GM23338 (cell line): ENCODE data around the gene NSG1. TPM values are rescaled to one million over a fixed set of nuclear protein-coding genes. Genes with fewer than 3 reads are reported as not detected.

Experiments used
- ATAC-seq: fragments of 200-7000 bp; cut with Tn5 transposase; 3 replicates; pipeline ENCODE4 v1.9.1; 2020
- DNase-seq: peaks from one replicate; pipeline ENCODE4 v3.0.0-alpha.2; 2015; ENCODE audit warnings: low spot score
- H2AFZ ChIP-seq: fragments of 200-600 bp; sonication (generic); 2 replicates; pipeline ENCODE4 v1.8.0; 2016; ENCODE audit warnings: antibody characterized with exemption, mild to moderate bottlenecking, moderate library complexity
- H3F3A ChIP-seq: fragments of 200-600 bp; sonication (generic); replicated peaks from 2 replicates; pipeline ENCODE4 v1.8.0; 2017; ENCODE audit warnings: antibody characterized with exemption, mixed run types, low read depth
- H3K27ac ChIP-seq: fragments of 200-600 bp; sonication (generic); 2 replicates; pipeline ENCODE4 v1.6.1; 2016; ENCODE audit warnings: low read depth
- H3K27me3 ChIP-seq: fragments of 200-600 bp; sonication (generic); 2 replicates; pipeline ENCODE4 v1.8.0; 2016; ENCODE audit warnings: mild to moderate bottlenecking, mixed run types, moderate library complexity; ENCODE audit not compliant: insufficient read depth
- H3K36me3 ChIP-seq: fragments of 200-600 bp; sonication (generic); 2 replicates; pipeline ENCODE4 v1.8.0; 2016; ENCODE audit warnings: mild to moderate bottlenecking; ENCODE audit not compliant: insufficient read depth
- H3K4me1 ChIP-seq: fragments of 200-600 bp; sonication (generic); 2 replicates; pipeline ENCODE4 v1.8.0; 2016; ENCODE audit warnings: mild to moderate bottlenecking, moderate library complexity; ENCODE audit not compliant: insufficient read depth
- H3K4me2 ChIP-seq: fragments of 200-600 bp; sonication (generic); 2 replicates; pipeline ENCODE4 v1.7.1; 2017; ENCODE audit warnings: mixed run types
- H3K4me3 ChIP-seq: fragments of 200-600 bp; sonication (generic); 2 replicates; pipeline ENCODE4 v1.6.1; 2016; ENCODE audit warnings: mixed run types
- H3K79me2 ChIP-seq: fragments of 200-600 bp; sonication (generic); replicated peaks from 2 replicates; pipeline ENCODE4 v1.8.0; 2017; ENCODE audit warnings: mild to moderate bottlenecking; ENCODE audit not compliant: insufficient read depth
- H3K9me2 ChIP-seq: fragments of 200-600 bp; sonication (generic); 2 replicates; pipeline ENCODE4 v1.8.0; 2017; ENCODE audit not compliant: insufficient read depth
- H4K20me1 ChIP-seq: fragments of 200-600 bp; sonication (generic); replicated peaks from 2 replicates; pipeline ENCODE4 v1.8.0; 2017; ENCODE audit warnings: mild to moderate bottlenecking; ENCODE audit not compliant: insufficient read depth
- H3K27ac Mint-ChIP-seq: 2 replicates; pipeline ENCODE4 v1.8.0; 2020; ENCODE audit warnings: inconsistent platforms, mild to moderate bottlenecking, moderate library complexity, mixed read lengths
- H3K27me3 Mint-ChIP-seq: 3 replicates; pipeline ENCODE4 v1.8.0; 2022; ENCODE audit warnings: low read depth, mild to moderate bottlenecking, moderate library complexity, mixed read lengths, inconsistent platforms; ENCODE audit not compliant: insufficient read depth, poor library complexity
- H3K36me3 Mint-ChIP-seq: 3 replicates; pipeline ENCODE4 v1.8.0; 2021; ENCODE audit warnings: low read depth, mild to moderate bottlenecking, inconsistent platforms, moderate library complexity, mixed read lengths
- H3K4me1 Mint-ChIP-seq: 3 replicates; pipeline ENCODE4 v1.8.0; 2020; ENCODE audit warnings: mild to moderate bottlenecking, inconsistent platforms, mixed read lengths
- H3K4me3 Mint-ChIP-seq: 3 replicates; pipeline ENCODE4 v1.8.0; 2021; ENCODE audit warnings: moderate library complexity, mild to moderate bottlenecking, inconsistent platforms, mixed read lengths
- H3K9me3 Mint-ChIP-seq: 3 replicates; pipeline ENCODE4 v1.8.0; 2020; ENCODE audit warnings: moderate library complexity, mild to moderate bottlenecking, inconsistent platforms, mixed read lengths
- CREB1 ChIP-seq: fragments of 250-450 bp; sonication (Bioruptor Pico); IDR thresholded peaks from 2 replicates; pipeline ENCODE4 v1.5.0; 2020; ENCODE audit warnings: low read depth, mild to moderate bottlenecking, moderate library complexity
- CTCF ChIP-seq, 2 experiments: fragments of 200-600 bp in 1 of 2; sonication (generic) in 1 of 2; conservative IDR thresholded peaks; 2 replicates each; pipeline versions ENCODE4 v1.5.1 to v1.6.1; 2016 to 2017; ENCODE audit warnings: antibody characterized with exemption in 2 of 2, low read depth in 2 of 2, mild to moderate bottlenecking in 2 of 2, moderate library complexity in 1 of 2
- ETS1 ChIP-seq: IDR thresholded peaks from 2 replicates; pipeline ENCODE4 v1.6.1; 2016; ENCODE audit warnings: antibody characterized with exemption
- EZH2 ChIP-seq: fragments of 200-600 bp; sonication (generic); IDR thresholded peaks from one replicate; pipeline ENCODE4 v1.8.0; 2017; ENCODE audit warnings: antibody characterized with exemption, mild to moderate bottlenecking, low read depth; ENCODE audit not compliant: unreplicated experiment
- EZH2phosphoT487 ChIP-seq: fragments of 200-600 bp; sonication (generic); IDR thresholded peaks from one replicate; pipeline ENCODE4 v1.8.1; 2018; ENCODE audit warnings: antibody characterized with exemption; ENCODE audit not compliant: unreplicated experiment
- JUNB ChIP-seq: IDR thresholded peaks from one replicate; pipeline ENCODE4 v1.6.1; 2016; ENCODE audit warnings: antibody characterized with exemption; ENCODE audit not compliant: unreplicated experiment
- NANOG ChIP-seq: IDR thresholded peaks from 2 replicates; pipeline ENCODE4 v1.6.1; 2016; ENCODE audit warnings: antibody characterized with exemption, borderline replicate concordance
- POLR2AphosphoS5 ChIP-seq: IDR thresholded peaks from 2 replicates; pipeline ENCODE4 v1.6.1; 2016; ENCODE audit warnings: antibody characterized with exemption, low read depth
- REST ChIP-seq: IDR thresholded peaks from one replicate; pipeline ENCODE4 v1.6.1; 2018; ENCODE audit warnings: antibody characterized with exemption; ENCODE audit not compliant: unreplicated experiment
- STAT1 ChIP-seq: IDR thresholded peaks from one replicate; pipeline ENCODE4 v1.6.1; 2016; ENCODE audit warnings: antibody characterized with exemption; ENCODE audit not compliant: unreplicated experiment
- ZNF114 ChIP-seq: fragments of 250-450 bp; sonication (Bioruptor Pico); IDR thresholded peaks from 2 replicates; pipeline ENCODE4 v1.5.0; 2020; ENCODE audit warnings: mild to moderate bottlenecking, moderate library complexity
- ZNF331 ChIP-seq: fragments of 250-450 bp; sonication (Bioruptor Pico); IDR thresholded peaks from 2 replicates; pipeline ENCODE4 v1.5.0; 2020; ENCODE audit warnings: low read depth, mild to moderate bottlenecking, moderate library complexity
- polyA plus RNA-seq: library from polyadenylated mRNA; unstranded; fragments of >200 nt; fragmentation: Nextera tagmentation; extraction: Ambion mirVana; gene quantifications from 2 replicates; pipeline ENCODE4 v1.2.1, GENCODE V29; 2016
- total RNA-seq: library from RNA; depleted of rRNA; stranded (reverse); fragments of >200 nt; shearing (Covaris generic); gene quantifications from 2 replicates; pipeline ENCODE4 v1.2.3, GENCODE V29; 2014

NSG1 gene
- total and polyA plus RNA-seq, 2 experiments from 2014 or later, result 17.4 to 34.5 TPM

GRCh38 chr4:4396628-4397440, 9.9 kb downstream of the NSG1 start (continued):
- TF ChIP-seq CTCF (conservative IDR thresholded peaks at IDR 0.05; ENCODE audit: low read depth in 2 of 2) (no peak), JUNB (no peak), NANOG (no peak), EZH2 (no peak), REST (no peak)

- no peak overlapping the region for H2AFZ ChIP-seq
- H3K4me1 Mint-ChIP-seq, result peaks cover 26% of the 10 kb centered on the region
- H3K27ac ChIP-seq, result peak overlapping the region; percentile 45; the same call in 1 of the 2 replicates
- H3K27ac Mint-ChIP-seq, result peak overlapping the region; percentile 93
- no peaks in the 10 kb centered on the region for H3K36me3 ChIP-seq
- no peak overlapping the region for H3K4me3 ChIP-seq
- no peak overlapping the region for H3K4me3 Mint-ChIP-seq
- H3F3A ChIP-seq, result no peaks in the 10 kb centered on the region
- DNase-seq, result no peak
- H3K27me3 ChIP-seq, result no peaks in the 10 kb centered on the region
- H3K36me3 Mint-ChIP-seq, result peaks cover 52% of the 10 kb centered on the region
- H3K9me2 ChIP-seq, result no peaks in the 10 kb centered on the region
- no peaks in the 10 kb centered on the region; the same call in 1 of the 3 replicates for H3K9me3 Mint-ChIP-seq
- peaks cover 14% of the 10 kb centered on the region for H3K27me3 Mint-ChIP-seq
- H3K79me2 ChIP-seq, result 0 out of 2 replicates have a peak, but pooled peaks cover 4% of the 10 kb centered on the region
- H3K4me2 ChIP-seq, result no peak overlapping the region
- ATAC-seq, result no peak
- no peaks in the 10 kb centered on the region for H4K20me1 ChIP-seq
- H3K4me1 ChIP-seq, result peaks cover 18% of the 10 kb centered on the region
- TF ChIP-seq NANOG (no peak), ETS1 (no peak), JUNB (no peak), EZH2 (no peak), CTCF (conservative IDR thresholded peaks at IDR 0.05; ENCODE audit: low read depth in 2 of 2) (no peak), ZNF114 (no peak), POLR2AphosphoS5 (no peak), REST (no peak), CREB1 (no peak), STAT1 (no peak), ZNF331 (CRISPR knock-in tag) (no peak), EZH2phosphoT487 (no peak)
Observed at GRCh38 chr4:4397441-4397819, 10.5 kb downstream of the NSG1 start.
